Nephron progenitor cell (in vitro differentiated cells): ENCODE measurements around the gene RFXANK.

Source experiments
- DNase-seq: peaks from one replicate; pipeline ENCODE4 v3.0.0; 2021
- H3K27ac Mint-ChIP-seq: 2 replicates; pipeline ENCODE4 v1.8.0; 2021; ENCODE audit warnings: mild to moderate bottlenecking, moderate library complexity, mixed read lengths
- H3K27me3 Mint-ChIP-seq: 2 replicates; pipeline ENCODE4 v1.8.0; 2021; ENCODE audit warnings: mild to moderate bottlenecking, low read depth, mixed read lengths; ENCODE audit not compliant: poor library complexity
- H3K36me3 Mint-ChIP-seq: 2 replicates; pipeline ENCODE4 v1.8.0; 2021; ENCODE audit warnings: low read depth, mixed read lengths
- H3K4me1 Mint-ChIP-seq: 2 replicates; pipeline ENCODE4 v1.8.0; 2021; ENCODE audit warnings: mixed read lengths
- H3K4me3 Mint-ChIP-seq: 2 replicates; pipeline ENCODE4 v1.8.0; 2021; ENCODE audit warnings: mild to moderate bottlenecking, moderate library complexity, mixed read lengths
- H3K9me3 Mint-ChIP-seq: 2 replicates; pipeline ENCODE4 v1.8.0; 2021; ENCODE audit warnings: mild to moderate bottlenecking, moderate library complexity, mixed read lengths
- CTCF ChIP-seq: fragments of 200-600 bp; sonication (generic); IDR thresholded peaks from 2 replicates; pipeline ENCODE4 v1.5.0; 2021; ENCODE audit warnings: antibody characterized with exemption

Gene RFXANK

GRCh38 chr19:19155495-19156219, 36.4 kb upstream of the RFXANK start:
- DNase-seq, result no peak
- Mint-ChIP-seq H3K36me3 (peaks cover 9% of the 10 kb centered on the region), H3K27me3 (peaks cover 8% of the 10 kb centered on the region), H3K4me3 (no peak overlapping the region), H3K4me1 (no peaks in the 10 kb centered on the region), H3K27ac (no peak overlapping the region), H3K9me3 (no peaks in the 10 kb centered on the region)
- TF ChIP-seq CTCF, result no peak

- H3K36me3 Mint-ChIP-seq, result peaks cover 9% of the 10 kb centered on the region
- no peak for DNase-seq
- no peak overlapping the region for H3K4me3 Mint-ChIP-seq
- no peak overlapping the region for H3K27ac Mint-ChIP-seq
- H3K27me3 Mint-ChIP-seq, result peaks cover 8% of the 10 kb centered on the region
- TF ChIP-seq CTCF, result no peak
- H3K9me3 Mint-ChIP-seq, result no peaks in the 10 kb centered on the region
- H3K4me1 Mint-ChIP-seq, result no peaks in the 10 kb centered on the region
These were observed 34.2 kb upstream of the RFXANK start for GRCh38 chr19:19157808-19158207.

GRCh38 chr19:19159534-19159933, 32.5 kb upstream of the RFXANK start:
- H3K4me1 Mint-ChIP-seq, result no peaks in the 10 kb centered on the region
- DNase-seq, result no peak
- TF ChIP-seq CTCF, result no peak
- H3K27ac Mint-ChIP-seq, result no peak overlapping the region
- H3K4me3 Mint-ChIP-seq, result no peak overlapping the region
- H3K36me3 Mint-ChIP-seq, result peaks cover 9% of the 10 kb centered on the region
- peaks cover 5% of the 10 kb centered on the region for H3K27me3 Mint-ChIP-seq
- no peaks in the 10 kb centered on the region for H3K9me3 Mint-ChIP-seq

- TF ChIP-seq CTCF, result no peak
- no peaks in the 10 kb centered on the region for H3K4me1 Mint-ChIP-seq
- no peak for DNase-seq
- no peaks in the 10 kb centered on the region for H3K9me3 Mint-ChIP-seq
- H3K4me3 Mint-ChIP-seq, result no peak overlapping the region
- H3K27me3 Mint-ChIP-seq, result peaks cover 5% of the 10 kb centered on the region
- no peak overlapping the region for H3K27ac Mint-ChIP-seq
- H3K36me3 Mint-ChIP-seq, result peaks cover 9% of the 10 kb centered on the region
These were observed 31.5 kb upstream of the RFXANK start for GRCh38 chr19:19160461-19161035.

GRCh38 chr19:19162495-19162894, 29.6 kb upstream of the RFXANK start:
- Mint-ChIP-seq H3K4me3 (no peak overlapping the region), H3K27ac (no peak overlapping the region), H3K36me3 (no peaks in the 10 kb centered on the region), H3K4me1 (no peaks in the 10 kb centered on the region), H3K9me3 (no peaks in the 10 kb centered on the region), H3K27me3 (peaks cover 5% of the 10 kb centered on the region)
- no peak for TF ChIP-seq CTCF
- no peak for DNase-seq

GRCh38 chr19:19165396-19165795, 26.7 kb upstream of the RFXANK start:
- peaks cover 32% of the 10 kb centered on the region for H3K27me3 Mint-ChIP-seq
- no peak overlapping the region for H3K4me3 Mint-ChIP-seq
- peaks cover 9% of the 10 kb centered on the region for H3K4me1 Mint-ChIP-seq
- H3K36me3 Mint-ChIP-seq, result no peaks in the 10 kb centered on the region
- H3K27ac Mint-ChIP-seq, result no peak overlapping the region
- no peak for TF ChIP-seq CTCF
- DNase-seq, result no peak
- H3K9me3 Mint-ChIP-seq, result no peaks in the 10 kb centered on the region
